ENCODE measurements around the gene ADGRB2. TPM values are rescaled to one million over a fixed set of nuclear protein-coding genes. Genes with fewer than 3 reads are reported as not detected.

ADGRB2 gene
- polyA plus RNA-seq, 1 experiment = 9.2 TPM

- DNase-seq (ENCODE audit: low read depth) = peak; percentile 27
- Histone ChIP-seq H3K4me3 (ENCODE audit: low read depth, low read length) (no peak overlapping the region), H3K27me3 (ENCODE audit: control insufficient read depth, insufficient read depth, low read length) (no peaks in the 10 kb centered on the region), H3K36me3 (ENCODE audit: control insufficient read depth, insufficient read depth, low read length) (peaks cover 1% of the 10 kb centered on the region)
- ChIA-PET POLR2A (interaction anchor here (0.5 to 0.7 kb wide), 2 partner anchors 33 to 110 kb away, joined by 3 to 10 read pairs; partner anchors contain the start of gene PEF1), CTCF (interaction anchor here (0.6 to 2.8 kb wide), 4 partner anchors 10 to 42 kb away, joined by 3 to 15 read pairs (median 6); no protein-coding TSS in a partner anchor)
- TF ChIP-seq CTCF (IDR thresholded peaks at IDR 0.05; ENCODE audit: insufficient read depth, low read depth, low read length) = no peak
Measured at GRCh38 chr1:31755197-31755611, 8.9 kb downstream of the ADGRB2 start.

- no peak overlapping the region for H3K4me3 ChIP-seq (ENCODE audit: low read depth, low read length)
- no peaks in the 10 kb centered on the region for H3K27me3 ChIP-seq (ENCODE audit: control insufficient read depth, insufficient read depth, low read length)
- POLR2A ChIA-PET = no interaction called here
- peaks cover 1% of the 10 kb centered on the region for H3K36me3 ChIP-seq (ENCODE audit: control insufficient read depth, insufficient read depth, low read length)
- DNase-seq (ENCODE audit: low read depth) = no peak
- CTCF ChIA-PET = interaction anchor here (1.8 to 2.8 kb wide), 3 partner anchors 8 to 39 kb away, joined by 7 to 15 read pairs (median 8); no protein-coding TSS in a partner anchor
- no peak for TF ChIP-seq CTCF (IDR thresholded peaks at IDR 0.05; ENCODE audit: insufficient read depth, low read depth, low read length)
Measured at GRCh38 chr1:31754397-31754796, 9.7 kb downstream of the ADGRB2 start.

- Histone ChIP-seq H3K4me3 (ENCODE audit: low read depth, low read length) (no peak overlapping the region), H3K36me3 (ENCODE audit: control insufficient read depth, insufficient read depth, low read length) (peaks cover 1% of the 10 kb centered on the region), H3K27me3 (ENCODE audit: control insufficient read depth, insufficient read depth, low read length) (no peaks in the 10 kb centered on the region)
- CTCF ChIA-PET = interaction anchor here (0.8 to 2.8 kb wide), 4 partner anchors 8 to 62 kb away, joined by 3 to 15 read pairs (median 8); partner anchors contain the start of gene SPOCD1
- TF ChIP-seq CTCF (IDR thresholded peaks at IDR 0.05; ENCODE audit: insufficient read depth, low read depth, low read length) = no peak
- POLR2A ChIA-PET = no interaction called here
- no peak for DNase-seq (ENCODE audit: low read depth)
Measured at GRCh38 chr1:31753707-31754349, 10.3 kb downstream of the ADGRB2 start.

- no peak overlapping the region for H3K4me3 ChIP-seq (ENCODE audit: low read depth, low read length)
- POLR2A ChIA-PET = no interaction called here
- CTCF ChIA-PET = interaction anchor here (0.8 to 2.8 kb wide), 4 partner anchors 7 to 63 kb away, joined by 3 to 15 read pairs (median 8); partner anchors contain the start of gene SPOCD1
- no peak for TF ChIP-seq CTCF (IDR thresholded peaks at IDR 0.05; ENCODE audit: insufficient read depth, low read depth, low read length)
- no peaks in the 10 kb centered on the region for H3K27me3 ChIP-seq (ENCODE audit: control insufficient read depth, insufficient read depth, low read length)
- peaks cover 1% of the 10 kb centered on the region for H3K36me3 ChIP-seq (ENCODE audit: control insufficient read depth, insufficient read depth, low read length)
- no peak for DNase-seq (ENCODE audit: low read depth)
Measured at GRCh38 chr1:31752952-31753475, 11.1 kb downstream of the ADGRB2 start.

GRCh38 chr1:31752258-31752657 lies 11.9 kb downstream of the ADGRB2 start:
- Histone ChIP-seq H3K27me3 (ENCODE audit: control insufficient read depth, insufficient read depth, low read length) (no peaks in the 10 kb centered on the region), H3K4me3 (ENCODE audit: low read depth, low read length) (no peak overlapping the region), H3K36me3 (ENCODE audit: control insufficient read depth, insufficient read depth, low read length) (peaks cover 1% of the 10 kb centered on the region)
- no peak for DNase-seq (ENCODE audit: low read depth)
- no peak for TF ChIP-seq CTCF (IDR thresholded peaks at IDR 0.05; ENCODE audit: insufficient read depth, low read depth, low read length)
- POLR2A ChIA-PET = no interaction called here
- CTCF ChIA-PET = interaction anchor here (0.8 to 0.9 kb wide), 3 partner anchors 23 to 37 kb away, joined by 3 to 4 read pairs (median 3); no protein-coding TSS in a partner anchor

Data from BJ (cell line).